Measurements from ENCODE around the gene CHTOP. TPM values are rescaled to one million over a fixed set of nuclear protein-coding genes. Genes with fewer than 3 reads are reported as not detected.

The CHTOP gene
- total and polyA plus RNA-seq, 2 of the 8 experiments (the other 6 are each of a cell fraction or from before 2014, with no cell fraction given): 84.6 to 104 TPM

DNA sequence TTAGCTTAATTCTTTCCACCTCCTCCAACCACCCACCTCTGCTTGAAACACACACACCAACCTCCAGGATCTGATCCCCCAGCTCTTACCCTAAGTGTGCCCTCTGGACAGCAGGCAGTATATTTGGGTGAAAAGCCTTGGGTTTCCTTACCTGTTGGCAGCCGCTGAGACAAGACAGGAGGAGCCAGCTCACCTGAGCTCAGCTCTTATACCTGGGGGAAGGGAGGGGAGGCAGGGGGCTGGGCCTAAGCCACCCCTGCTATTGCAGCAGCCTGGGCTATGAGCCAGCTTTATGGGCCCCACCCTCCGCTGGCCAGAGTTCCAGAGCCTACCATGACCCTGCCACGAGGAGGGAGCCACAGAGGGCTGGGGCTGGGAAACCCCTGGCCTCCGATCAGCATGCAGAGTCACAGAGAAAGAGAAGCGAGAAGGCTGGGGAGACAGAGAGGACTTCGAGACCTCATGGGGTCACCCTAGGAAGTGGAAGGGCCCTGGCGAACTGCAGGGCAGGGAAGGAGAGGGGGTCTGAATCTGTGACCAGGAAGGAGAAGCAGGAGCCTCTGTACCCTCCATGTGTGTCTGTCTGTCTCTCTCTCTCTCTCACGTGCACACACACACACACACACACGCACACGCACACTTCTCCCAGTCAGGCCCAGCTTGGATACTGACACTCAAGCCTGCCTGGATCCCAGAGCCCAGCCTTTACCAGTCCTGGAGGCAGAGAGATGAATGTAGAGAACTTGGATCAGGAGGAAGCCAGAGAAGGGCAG, 17.5 kb upstream of the CHTOP start, which contains the start of gene S100A14:
S100A14 (minus strand) TSS at position 182 of the 773 bp plus-strand sequence. CDS start 467 bp downstream, outside the sequence.
- Histone ChIP-seq H2BK20ac (ENCODE audit: low read length) (peak within 1 kb of the TSS; percentile 72), H3K36me3 (ENCODE audit: control insufficient read depth in 2 of 4, insufficient read depth in 4 of 4, low read length in 3 of 4) (peaks cover 0 to 6% (median 0%) of the 10 kb centered on the region in 4 experiments; a peak in 4 of 8 replicates), H4K8ac (ENCODE audit: extremely low read depth, insufficient read depth, low read length) (no peak within 1 kb of the TSS; the same call in none of the 2 replicates), H3K4me3 (ENCODE audit: extremely low read depth in 1 of 4, insufficient read depth in 2 of 4, low read depth in 3 of 4, low read length in 4 of 4) (no peak within 1 kb of the TSS), H3K27ac (ENCODE audit: low read depth, low read length) (no peak within 1 kb of the TSS), H2BK15ac (ENCODE audit: low read length) (peak within 1 kb of the TSS; percentile 88; the same call in 1 of the 2 replicates), H3K14ac (ENCODE audit: insufficient read length) (no peak within 1 kb of the TSS), H2BK12ac (ENCODE audit: low read depth, low read length) (peak within 1 kb of the TSS; percentile 80; the same call in 1 of the 2 replicates), H2AK5ac (ENCODE audit: low read depth, low read length) (peak within 1 kb of the TSS; percentile 40; the same call in 1 of the 2 replicates), H3K9ac (replicated peaks in 1 of 4; ENCODE audit: extremely low read depth in 1 of 4, low read depth in 3 of 4, low read length in 3 of 4) (no peak within 1 kb of the TSS), H3K23ac (ENCODE audit: insufficient read length) (no peak within 1 kb of the TSS), H3K23me2 (ENCODE audit: low read depth, low read length) (peaks cover 3% of the 10 kb centered on the region), H2BK5ac (ENCODE audit: low read depth, low read length) (0 out of 2 replicates have a peak within 1 kb of the TSS, but pooled peaks have one; percentile 44), H3K9me3 (ENCODE audit: insufficient read depth in 2 of 2, low read depth in 1 of 2, low read length in 1 of 2) (no peaks in the 10 kb centered on the region), H2AFZ (ENCODE audit: low read length) (no peak within 1 kb of the TSS), H3K18ac (ENCODE audit: extremely low read depth, low read length) (peak within 1 kb of the TSS; percentile 71), H3K79me2 (ENCODE audit: control insufficient read depth in 1 of 2, insufficient read depth in 2 of 2, low read length in 2 of 2) (no peaks in the 10 kb centered on the region), H4K91ac (replicated peaks; ENCODE audit: insufficient read length, low read length) (peak within 1 kb of the TSS; percentile 81), H3K4ac (replicated peaks; ENCODE audit: insufficient read length, low read depth, low read length) (no peak within 1 kb of the TSS), H3K56ac (replicated peaks; ENCODE audit: insufficient read length, low read depth, low read length) (no peak within 1 kb of the TSS), H3K27me3 (replicated peaks in 1 of 4; ENCODE audit: control insufficient read depth in 3 of 4, extremely low read depth in 1 of 4, insufficient read depth in 3 of 4, low read length in 3 of 4) (no peaks in the 10 kb centered on the region; a peak in 1 of 7 replicates), H4K5ac (ENCODE audit: insufficient read length, low read depth, low read length) (no peak within 1 kb of the TSS), H3K79me1 (ENCODE audit: low read depth, low read length) (no peaks in the 10 kb centered on the region), H3K4me2 (ENCODE audit: insufficient read depth in 1 of 2, low read depth in 2 of 2, low read length in 2 of 2) (no peak within 1 kb of the TSS), H2BK120ac (replicated peaks; ENCODE audit: low read depth, low read length) (no peak within 1 kb of the TSS), H3K4me1 (replicated peaks in 1 of 4; ENCODE audit: control insufficient read depth in 3 of 4, insufficient read depth in 4 of 4, low read length in 3 of 4) (peaks cover 0 to 21% (median 11%) of the 10 kb centered on the region in 4 experiments; a peak in 6 of 7 replicates), H4K20me1 (replicated peaks in 1 of 2; ENCODE audit: control insufficient read depth in 1 of 2, insufficient read depth in 2 of 2, low read length in 2 of 2) (no peaks in the 10 kb centered on the region)
- TF ChIP-seq HDAC6 (IDR thresholded peaks at IDR 0.05; ENCODE audit: low read depth, low read length) (no peak), TAF1 (IDR thresholded peaks at IDR 0.05; ENCODE audit: low read depth, low read length) (0 out of 2 replicates have a peak, but pooled peaks have one; percentile 21), NANOG (IDR thresholded peaks at IDR 0.05; ENCODE audit: insufficient read depth, low read depth, low read length, poor library complexity, severe bottlenecking) (no peak), JUN (IDR thresholded peaks at IDR 0.05; ENCODE audit: low read depth, low read length) (no peak)
- WGBS, 2 experiments (ENCODE audit: extremely low coverage in 1 of 2, insufficient coverage in 1 of 2, insufficient read length in 1 of 2, insufficient replicate concordance in 2 of 2, low coverage in 1 of 2, low lambda C conversion rate in 2 of 2, missing lambda C conversion rate in 1 of 2): 72% methylated on average over 9 of the region's 10 CpGs; no CpG with 5 or more reads in 1 of the 2 experiments
- ChIA-PET POLR2A (ENCODE audit: partially characterized antibody) (interaction anchor here (0.5 to 15.3 kb wide), 4 partner anchors 12 to 83 kb away, joined by 3 to 261 read pairs (median 4); partner anchors contain the start of genes CHTOP, S100A1 and S100A13), CTCF (ENCODE audit: partially characterized antibody) (interaction anchor here (0.6 to 15.9 kb wide), 20 partner anchors 9 to 263 kb away, joined by 3 to 224 read pairs (median 6); partner anchors contain the start of genes S100A1, S100A13, S100A2 and S100A6)
- DNase-seq (ENCODE audit: low read depth in 1 of 2, low spot score in 2 of 2) (no peak), FAIRE-seq (no peak)
